CD4-positive, alpha-beta T cell (primary cell): ENCODE results near the gene CDKAL1. TPM values are rescaled to one million over a fixed set of nuclear protein-coding genes. Genes with fewer than 3 reads are reported as not detected.

Source experiments
- ATAC-seq: fragments of 200-7000 bp; cut with Tn5 transposase; one replicate; pipeline ENCODE4 v1.10.0; 2022; ENCODE audit warnings: mild to moderate bottlenecking; ENCODE audit not compliant: poor library complexity
- CTCF ChIA-PET: fragments of 350-600 bp; sonication (Branson Sonifier 250); formaldehyde crosslinking; loops from one replicate; lab custom pipeline; 2021; ENCODE audit warnings: antibody characterized with exemption, inconsistent platforms; lab: Charles Lee
- POLR2A ChIA-PET: fragments of 350-600 bp; sonication (Branson Sonifier 250); formaldehyde crosslinking; loops from one replicate; lab custom pipeline; 2021; ENCODE audit warnings: antibody characterized with exemption, inconsistent platforms; lab: Charles Lee
- DNase-seq, 14 experiments: peaks; one replicate each; pipeline ENCODE4 v3.0.0-alpha.2; 2013 to 2020; ENCODE audit warnings: mixed read lengths in 2 of 14
- H3K27ac ChIP-seq, 2 donors: one replicate each; pipeline versions ENCODE4 v1.5.1 to v1.7.0; 2013; ENCODE audit warnings: low read length in 2 of 2, low read depth in 1 of 2, mild to moderate bottlenecking in 1 of 2
- H3K27me3 ChIP-seq, 2 experiments: 1 replicate in 1 of 2; 2 replicates in 1 of 2; pipeline versions ENCODE4 v1.6.1 to v1.7.0; 2013; ENCODE audit warnings: low read length in 2 of 2, control low read depth in 1 of 2, mild to moderate bottlenecking in 1 of 2, moderate library complexity in 1 of 2; ENCODE audit not compliant: insufficient read depth in 2 of 2, control insufficient read depth in 1 of 2
- H3K36me3 ChIP-seq: one replicate; pipeline ENCODE4 v1.6.1; 2013; ENCODE audit warnings: low read length, control low read depth; ENCODE audit not compliant: insufficient read depth
- H3K4me1 ChIP-seq: one replicate; pipeline ENCODE4 v1.6.1; 2013; ENCODE audit warnings: low read length, control low read depth; ENCODE audit not compliant: insufficient read depth
- H3K4me3 ChIP-seq: one replicate; pipeline ENCODE4 v1.5.1; 2013; ENCODE audit warnings: mild to moderate bottlenecking, low read length, moderate library complexity
- H3K9me3 ChIP-seq, 2 experiments: 1 replicate in 1 of 2; 2 replicates in 1 of 2; pipeline versions ENCODE4 v1.6.1 to v1.7.0; 2013; ENCODE audit warnings: low read length in 2 of 2, mild to moderate bottlenecking in 2 of 2, control low read depth in 1 of 2, moderate library complexity in 1 of 2; ENCODE audit not compliant: control insufficient read depth in 1 of 2, insufficient read depth in 1 of 2
- H3K27ac Mint-ChIP-seq: one replicate; pipeline ENCODE4 v1.8.0; 2020; ENCODE audit warnings: mixed read lengths
- H3K27me3 Mint-ChIP-seq: one replicate; pipeline ENCODE4 v1.8.0; 2021; ENCODE audit warnings: mixed read lengths
- H3K36me3 Mint-ChIP-seq: one replicate; pipeline ENCODE4 v1.8.0; 2021; ENCODE audit warnings: low read depth, mixed read lengths
- H3K4me1 Mint-ChIP-seq: one replicate; pipeline ENCODE4 v1.8.0; 2021; ENCODE audit warnings: low read depth, mixed read lengths
- H3K4me3 Mint-ChIP-seq: one replicate; pipeline ENCODE4 v1.8.0; 2020; ENCODE audit warnings: mild to moderate bottlenecking, mixed read lengths
- H3K9me3 Mint-ChIP-seq: one replicate; pipeline ENCODE4 v1.8.0; 2020; ENCODE audit warnings: mixed read lengths
- CTCF ChIP-seq: fragments of 200-600 bp; IDR thresholded peaks from one replicate; pipeline ENCODE4 v1.8.0; 2022; ENCODE audit warnings: antibody characterized with exemption, mild to moderate bottlenecking
- intact Hi-C, 2 experiments: fragments of 100-400 bp; cut with DNase I in 1 of 2; cut with micrococcal nuclease in 1 of 2; formaldehyde crosslinking; loops; one replicate each; pipeline versions ENCODE4 v1.15.1 to v1.9.0; 2023 to 2025; cut with DNase I, micrococcal nuclease
- total RNA-seq, 174 experiments: library from RNA in 2 of 174; stranded (reverse) in 2 of 174; gene quantifications; one replicate each; pipeline ENCODE4 v1.2.3 and lab custom pipeline; 2021 to 2026

CDKAL1 gene
- total RNA-seq, 2 experiments from 2014 or later = 21.3 to 23.9 TPM

GRCh38 chr6:21026576-21027273, 492.5 kb downstream of the CDKAL1 start:
- Mint-ChIP-seq H3K4me3 (no peak overlapping the region), H3K36me3 (peaks cover 66% of the 10 kb centered on the region), H3K27ac (no peak overlapping the region), H3K27me3 (no peaks in the 10 kb centered on the region), H3K4me1 (no peaks in the 10 kb centered on the region), H3K9me3 (peaks cover 3% of the 10 kb centered on the region)
- H3K27me3 ChIP-seq = no peaks in the 10 kb centered on the region
- ATAC-seq (no peak), DNase-seq (no peak)
- ChIA-PET CTCF (no interaction called here), POLR2A (no interaction called here)
- no peaks in the 10 kb centered on the region for H3K36me3 ChIP-seq
- TF ChIP-seq CTCF = no peak
- peaks cover 0 to 5% of the 10 kb centered on the region in 2 experiments for H3K9me3 ChIP-seq
- H3K4me1 ChIP-seq = no peaks in the 10 kb centered on the region
- intact Hi-C loops = no loop called here
- H3K4me3 ChIP-seq = no peak overlapping the region
- H3K27ac ChIP-seq = no peak overlapping the region

DNA sequence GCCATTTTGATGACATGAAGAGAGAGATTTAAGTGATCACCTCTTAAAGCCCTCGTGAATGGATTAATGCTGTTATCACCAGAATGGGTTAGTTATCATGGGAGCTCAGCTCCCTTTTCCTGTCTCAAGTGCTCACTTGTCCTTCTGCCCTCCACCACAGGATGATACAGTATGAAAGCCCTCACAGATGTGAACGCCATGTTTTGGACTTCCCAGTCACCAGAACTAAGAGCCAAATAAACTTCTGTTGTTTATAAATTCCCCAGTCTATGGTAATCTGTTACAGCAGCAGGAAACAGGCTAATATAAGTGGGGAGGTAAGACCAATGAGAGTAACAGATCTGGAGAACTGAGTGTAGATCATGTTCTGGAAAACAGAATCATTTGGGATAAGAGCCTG, 493.2 kb downstream of the CDKAL1 start:
- POLR2A ChIA-PET = no interaction called here
- no peak for TF ChIP-seq CTCF
- Histone ChIP-seq H3K27me3 (no peaks in the 10 kb centered on the region), H3K36me3 (no peaks in the 10 kb centered on the region), H3K4me1 (no peaks in the 10 kb centered on the region), H3K27ac (no peak overlapping the region), H3K4me3 (no peak overlapping the region), H3K9me3 (peaks cover 0 to 5% of the 10 kb centered on the region in 2 experiments)
- Mint-ChIP-seq H3K36me3 (peaks cover 65% of the 10 kb centered on the region), H3K27ac (no peak overlapping the region), H3K4me3 (no peak overlapping the region), H3K9me3 (peaks cover 3% of the 10 kb centered on the region), H3K27me3 (no peaks in the 10 kb centered on the region), H3K4me1 (no peaks in the 10 kb centered on the region)
- intact Hi-C loops = no loop called here
- no peak for ATAC-seq
- CTCF ChIA-PET = no interaction called here
- no peak for DNase-seq

- Histone ChIP-seq H3K27me3 (no peaks in the 10 kb centered on the region), H3K27ac (no peak overlapping the region), H3K4me1 (no peaks in the 10 kb centered on the region), H3K36me3 (no peaks in the 10 kb centered on the region), H3K4me3 (no peak overlapping the region), H3K9me3 (peaks cover 0 to 5% of the 10 kb centered on the region in 2 experiments)
- Mint-ChIP-seq H3K4me3 (no peak overlapping the region), H3K4me1 (no peaks in the 10 kb centered on the region), H3K36me3 (peaks cover 45% of the 10 kb centered on the region), H3K27me3 (no peaks in the 10 kb centered on the region), H3K27ac (no peak overlapping the region), H3K9me3 (peaks cover 3% of the 10 kb centered on the region)
- TF ChIP-seq CTCF = no peak
- no peak for ATAC-seq
- POLR2A ChIA-PET = no interaction called here
- CTCF ChIA-PET = no interaction called here
- intact Hi-C loops = no loop called here
- no peak for DNase-seq
These were observed 496.9 kb downstream of the CDKAL1 start for GRCh38 chr6:21031182-21031581.
